MM.1S (cell line): ENCODE measurements around the gene NRG2.

Experiments
- CTCF ChIP-seq: fragments of 300-600 bp; sonication (generic); IDR thresholded peaks from 2 replicates; pipeline ENCODE4 v1.5.1; 2016; ENCODE audit warnings: antibody characterized with exemption, low read length, mixed read lengths
- EZH2phosphoT487 ChIP-seq: fragments of 300-600 bp; sonication (generic); IDR thresholded peaks from 2 replicates; pipeline ENCODE4 v1.6.1; 2018; ENCODE audit warnings: antibody characterized with exemption, low read length

- TF ChIP-seq CTCF (no peak), EZH2phosphoT487 (no peak)
Measured at GRCh38 chr5:139919308-139919707, 123.8 kb downstream of the NRG2 start.
